DLD1 (cell line): Measurements from ENCODE around the gene RBM47.

Experiments used
- in situ Hi-C: cut with HindIII; loops from 2 replicates; pipeline ENCODE4 v1.10.0; 2017; ENCODE audit warnings: low sequenced_read_pairs

Gene RBM47

GRCh38 chr4:40594261-40595178, 35.1 kb downstream of the RBM47 start:
- in situ Hi-C loops, result no loop called here

DNA sequence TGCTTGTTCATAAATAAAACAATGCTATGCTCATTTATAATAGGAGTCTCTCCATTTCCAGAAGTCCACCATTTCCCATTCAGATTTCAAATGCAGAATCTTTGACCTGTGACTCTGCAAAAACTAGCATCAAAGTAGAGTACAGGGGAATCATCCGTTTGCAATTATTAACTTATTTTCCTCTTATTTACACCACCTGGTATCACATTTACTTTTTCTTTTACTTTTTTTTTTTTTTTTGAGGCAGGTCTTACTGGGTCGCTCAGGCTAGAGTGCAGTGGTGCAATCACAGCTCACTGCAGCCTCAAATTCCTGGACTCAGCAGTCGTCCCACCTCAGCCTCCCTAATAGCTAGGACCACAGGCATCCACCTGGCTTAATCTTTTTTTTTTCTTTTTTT, 37.6 kb downstream of the RBM47 start:
- in situ Hi-C loops, result no loop called here

DNA sequence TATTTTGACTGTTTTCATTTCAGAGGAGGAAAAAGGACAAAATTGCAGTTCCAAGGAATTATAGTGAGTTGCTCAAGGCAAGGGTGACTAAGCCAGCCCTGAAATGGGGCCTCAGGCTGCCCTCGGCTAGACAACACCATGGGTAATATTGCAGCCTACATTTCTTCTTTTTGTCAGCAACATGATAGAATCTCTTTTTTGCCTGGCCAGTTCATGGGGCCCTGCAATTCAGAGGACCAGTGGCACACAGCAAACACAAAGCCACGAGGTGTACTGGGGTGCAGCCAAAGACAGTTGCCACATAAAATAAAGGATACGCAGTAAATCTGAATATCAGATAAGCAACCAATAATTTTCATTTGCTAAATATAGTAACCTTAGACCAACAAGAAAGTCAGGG, 41.8 kb downstream of the RBM47 start:
- in situ Hi-C loops, result no loop called here

GRCh38 chr4:40587351-40587750, 42.3 kb downstream of the RBM47 start:
- in situ Hi-C loops, result no loop called here

GRCh38 chr4:40586729-40587128, 42.9 kb downstream of the RBM47 start:
- in situ Hi-C loops, result no loop called here

GRCh38 chr4:40586034-40586433, 43.6 kb downstream of the RBM47 start:
- in situ Hi-C loops, result no loop called here

DNA sequence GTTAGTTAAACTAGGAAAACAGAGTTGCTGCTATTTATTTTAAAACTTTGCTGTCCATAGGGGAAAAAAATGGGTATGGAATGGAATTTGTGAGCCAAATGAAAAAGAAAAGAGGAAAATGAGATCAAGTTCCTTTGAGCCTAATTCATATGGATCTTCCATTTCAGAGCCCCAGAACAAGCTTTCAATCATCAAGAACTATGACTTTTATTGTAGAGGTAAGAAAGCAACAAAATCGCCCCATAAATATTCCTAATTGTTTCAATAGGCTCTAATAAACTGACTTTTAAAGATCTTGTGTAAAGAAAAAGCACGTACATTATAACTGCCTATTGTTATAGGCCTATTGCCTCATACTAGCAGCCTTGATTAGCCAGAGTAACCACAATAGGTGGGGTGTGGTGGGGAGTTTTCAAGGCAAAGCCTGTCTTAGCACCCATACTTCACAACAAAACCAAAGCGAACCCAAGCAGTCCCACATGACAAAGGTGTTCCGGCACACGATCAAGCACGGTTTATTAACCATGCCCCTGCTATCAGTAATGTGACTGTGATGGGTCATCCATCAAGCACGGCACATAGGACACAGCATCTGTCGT, 44.4 kb downstream of the RBM47 start:
- in situ Hi-C loops, result no loop called here

DNA sequence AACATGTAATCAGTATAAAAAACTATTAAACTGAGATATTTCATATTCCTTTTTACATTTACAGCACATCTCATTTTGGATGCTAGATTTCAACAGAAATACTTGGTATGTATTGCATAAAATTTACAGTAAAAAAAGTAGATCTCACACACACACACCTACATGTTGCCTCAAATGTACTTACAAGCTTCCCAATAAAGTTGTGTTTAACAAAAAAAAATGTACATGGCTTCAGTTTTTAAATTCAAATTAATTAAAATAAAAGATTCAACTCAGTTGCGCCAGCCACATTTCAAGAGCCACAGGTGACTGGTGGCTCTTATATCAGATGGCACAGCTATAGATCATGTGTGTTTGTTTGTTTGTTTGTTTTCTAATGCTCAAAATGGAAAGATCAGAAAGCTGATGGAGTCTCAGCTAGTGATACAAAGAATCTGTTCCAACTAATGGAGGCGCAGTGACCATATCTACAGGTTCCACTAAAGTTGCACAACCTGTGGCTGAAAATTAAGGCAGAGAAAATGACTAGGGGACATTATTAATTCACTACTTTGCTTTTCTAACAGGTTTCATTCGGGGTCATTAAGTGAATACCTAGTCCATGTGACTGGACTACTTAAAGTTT, 45.0 kb downstream of the RBM47 start:
- in situ Hi-C loops, result no loop called here

GRCh38 chr4:40583850-40584439, 45.7 kb downstream of the RBM47 start:
- in situ Hi-C loops, result no loop called here

DNA sequence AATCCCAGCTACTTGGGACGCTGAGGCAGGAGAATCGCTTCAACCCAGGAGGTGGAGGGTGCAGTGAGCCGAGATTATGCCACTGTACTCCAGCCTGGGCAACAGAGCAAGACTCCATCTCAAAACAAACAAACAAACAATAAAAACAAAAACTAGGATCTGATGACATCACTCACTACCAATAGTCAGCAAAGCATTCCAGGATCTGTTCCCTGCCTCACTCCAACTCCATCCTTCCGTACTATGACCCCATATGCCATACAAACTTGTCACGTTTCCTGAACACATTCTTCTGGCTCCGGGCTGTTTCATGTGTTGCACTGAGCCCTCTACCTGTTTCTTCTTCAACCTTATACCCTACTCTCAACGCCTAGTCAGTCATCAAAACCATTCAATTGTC, 47.3 kb downstream of the RBM47 start:
- in situ Hi-C loops, result no loop called here

DNA sequence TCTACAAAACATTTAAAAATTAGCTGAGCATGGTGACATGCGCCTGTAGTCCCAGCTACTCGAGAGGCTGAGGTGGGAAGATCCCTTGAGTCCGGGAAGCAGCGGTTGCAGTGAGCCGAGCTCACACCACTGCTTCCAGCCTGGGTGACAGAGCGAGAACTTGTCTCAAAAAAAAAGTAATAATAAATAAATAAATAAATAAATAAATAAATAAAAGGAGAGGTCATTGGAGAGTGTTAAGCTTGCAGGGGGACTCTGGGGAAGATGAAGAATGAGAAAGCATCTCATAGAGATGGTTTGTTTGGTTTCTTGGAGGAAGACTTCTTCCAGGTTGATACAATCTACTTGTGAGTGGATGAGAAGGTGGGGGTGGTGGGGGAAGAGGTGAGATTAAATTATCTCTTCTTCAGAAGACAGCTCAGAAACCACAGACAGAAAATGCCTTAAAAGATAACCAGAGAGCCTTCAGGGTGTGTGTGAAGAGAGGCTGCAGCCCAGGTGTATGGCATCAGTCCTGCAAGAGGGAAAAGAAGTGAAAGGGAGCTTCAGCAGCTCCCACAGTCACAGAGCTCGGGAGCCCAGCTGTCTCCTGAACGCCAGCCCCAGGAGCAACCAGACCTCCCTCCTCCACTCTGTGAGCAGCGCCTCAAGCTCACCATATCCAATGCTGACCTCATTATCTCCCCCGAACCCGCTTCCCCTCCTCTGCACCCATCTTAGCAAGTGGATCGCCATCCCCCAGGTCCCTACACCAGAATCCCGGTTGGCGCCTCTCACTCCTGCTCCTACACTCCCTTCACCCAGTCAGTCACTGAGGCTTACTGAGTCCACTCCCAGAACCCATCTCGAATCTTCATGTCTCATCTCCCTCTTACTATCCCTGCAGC, 48.2 kb downstream of the RBM47 start:
- in situ Hi-C loops, result no loop called here

GRCh38 chr4:40579983-40580382, 49.7 kb downstream of the RBM47 start:
- in situ Hi-C loops, result no loop called here

DNA sequence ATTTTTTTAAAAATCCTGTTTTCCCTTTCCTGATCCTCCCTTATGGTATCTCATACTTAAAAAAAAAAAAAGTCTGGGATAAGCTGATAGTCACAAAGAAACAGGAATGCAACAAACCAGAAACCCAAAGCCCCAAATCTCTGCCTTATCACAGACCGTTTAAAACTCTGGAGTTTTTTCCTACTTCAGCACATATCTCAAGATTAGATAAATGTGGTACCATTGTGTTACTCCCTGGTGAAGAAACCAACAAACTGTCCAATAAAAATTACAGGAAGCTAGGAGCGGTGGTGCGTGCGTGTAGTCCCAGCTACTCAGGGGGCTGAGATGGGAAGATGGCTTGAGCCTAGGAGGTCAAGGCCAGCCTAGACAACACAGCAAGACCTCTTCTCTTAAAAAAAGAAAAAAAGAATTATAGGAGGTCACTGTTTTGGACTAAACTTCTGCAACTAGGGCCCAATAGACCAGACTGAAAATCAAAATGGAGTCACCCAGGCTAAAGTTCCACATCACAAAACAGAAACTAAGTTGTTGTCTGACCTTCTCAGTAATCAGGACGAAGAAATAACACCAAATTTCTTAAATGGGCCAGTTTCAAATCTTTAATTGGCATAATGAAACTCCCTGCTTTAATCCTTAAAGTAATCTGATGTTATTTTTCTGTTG, 51.9 kb downstream of the RBM47 start:
- in situ Hi-C loops, result no loop called here

DNA sequence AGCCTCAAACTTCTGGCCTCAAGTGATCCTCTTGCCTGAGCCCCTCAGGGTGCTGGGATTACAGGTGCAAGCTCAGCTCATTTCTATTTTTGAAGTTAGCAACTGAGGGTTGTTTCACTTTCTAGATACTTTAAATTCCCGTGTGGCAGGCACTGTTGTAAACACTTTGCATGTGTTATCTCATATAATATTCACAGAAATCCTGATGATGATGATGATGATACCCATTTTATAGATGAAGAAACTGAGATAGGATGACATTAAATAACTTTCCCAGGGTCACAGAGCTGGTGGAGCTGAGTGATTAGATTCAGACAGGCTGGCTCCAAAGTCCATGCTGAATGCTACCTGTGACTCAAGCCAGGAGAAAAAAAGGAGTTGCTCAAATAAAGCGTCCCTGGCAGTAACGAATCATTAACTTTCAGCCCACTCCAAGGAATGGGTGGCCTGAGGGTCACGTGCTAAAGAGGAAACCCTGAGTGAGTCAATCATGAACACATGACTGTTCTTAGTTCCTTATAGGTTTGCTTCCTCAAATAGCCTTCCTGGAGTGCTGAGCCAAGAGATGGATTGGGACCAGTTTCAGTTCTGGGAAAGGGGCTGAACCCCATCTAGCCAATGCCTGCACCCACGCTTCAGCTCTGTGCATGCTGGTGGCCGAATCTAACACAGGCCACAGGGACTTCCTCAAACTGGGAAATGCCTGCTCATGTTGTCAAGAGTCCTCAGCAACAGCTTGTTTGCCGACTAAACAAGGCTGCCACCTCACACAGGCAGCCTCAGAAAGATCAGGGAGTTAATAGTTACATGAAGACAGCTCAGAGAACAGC, 52.8 kb downstream of the RBM47 start:
- in situ Hi-C loops, result no loop called here

- in situ Hi-C loops, result no loop called here
Measured at GRCh38 chr4:40575846-40576245, 53.8 kb downstream of the RBM47 start.

DNA sequence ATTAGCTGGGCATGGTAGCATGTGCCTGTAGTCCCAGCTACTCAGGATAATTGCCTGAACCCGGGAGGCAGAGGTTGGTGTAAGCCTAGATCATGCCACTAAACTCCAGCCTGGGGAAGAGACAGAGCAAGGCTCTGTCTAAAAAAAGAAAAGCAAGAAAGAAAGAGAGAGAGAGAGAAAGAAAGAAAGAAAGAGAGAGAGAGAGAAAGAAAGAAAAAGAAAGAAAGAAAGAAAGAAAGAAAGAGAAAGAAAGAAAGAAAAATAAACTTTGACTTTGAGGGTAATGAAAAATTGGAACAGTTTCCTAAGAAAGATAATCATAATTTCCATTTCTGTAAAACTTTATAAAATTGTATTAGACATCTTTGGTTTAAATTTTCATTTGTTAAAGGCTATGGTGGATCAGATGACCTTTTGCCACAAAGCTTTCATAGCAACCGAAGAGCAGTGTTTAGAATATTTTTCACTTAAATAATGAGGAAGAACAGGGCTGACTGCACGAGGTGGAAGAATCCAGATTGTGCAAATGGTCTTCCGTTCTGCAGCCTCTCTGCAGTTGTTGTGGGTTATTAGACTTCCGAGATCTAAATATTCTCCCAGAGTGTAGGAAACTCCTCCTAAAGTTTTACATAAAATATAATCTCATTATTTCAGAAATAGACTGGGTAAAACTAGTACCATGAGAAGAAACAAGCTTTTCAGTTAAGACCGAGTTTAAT, 55.9 kb downstream of the RBM47 start:
- in situ Hi-C loops, result no loop called here

DNA sequence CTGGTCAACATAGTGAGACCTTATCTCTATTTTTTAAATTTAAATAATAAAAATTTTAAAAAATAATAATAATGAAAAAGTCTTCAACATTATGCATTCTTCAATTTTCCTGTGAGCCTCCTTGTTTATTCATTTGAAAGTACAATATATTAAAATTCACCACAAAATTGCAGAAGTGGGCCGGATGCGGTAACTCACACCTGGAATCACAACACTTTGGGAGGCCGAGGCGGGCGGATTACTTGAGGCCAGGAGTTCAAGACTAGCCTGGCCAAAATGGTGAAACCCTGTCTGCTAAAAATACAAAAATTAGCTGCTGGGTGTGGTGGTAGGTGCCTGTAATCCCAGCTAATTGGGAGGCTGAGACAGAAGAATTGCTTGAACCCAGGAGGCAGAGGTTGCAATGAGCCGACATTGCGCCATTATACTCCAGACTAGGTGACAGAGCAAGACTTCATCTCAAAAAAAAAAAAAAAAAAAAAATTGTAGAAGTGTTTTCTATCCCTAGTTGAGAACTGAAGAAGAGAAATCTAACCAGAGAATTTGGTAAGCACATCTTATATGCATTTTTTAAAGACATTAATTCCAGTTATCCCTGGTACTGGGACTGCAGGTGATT, 56.9 kb downstream of the RBM47 start:
- in situ Hi-C loops, result no loop called here

DNA sequence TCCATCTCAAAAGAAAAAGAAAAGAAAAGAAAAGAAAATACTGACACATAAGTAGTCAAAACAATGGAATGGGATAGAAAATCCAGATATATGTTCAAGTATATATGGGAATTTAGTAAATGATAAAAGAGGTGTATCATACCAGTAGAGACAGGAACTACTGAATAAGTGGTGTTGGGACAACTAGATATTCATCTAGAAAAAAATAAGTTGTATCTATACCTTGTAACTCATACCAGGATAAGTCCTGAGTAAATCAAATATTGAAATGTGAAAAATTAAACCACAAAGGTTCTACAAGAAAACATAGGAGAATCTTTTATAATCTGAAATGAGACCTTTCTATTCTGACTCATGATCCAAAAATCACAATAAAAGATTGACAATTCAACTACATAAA, 58.5 kb downstream of the RBM47 start:
- in situ Hi-C loops, result no loop called here
